GM18499 (cell line): ENCODE results near the gene SMIM43.
"Not testable (repeated sequence)": the region's sequence is repeated elsewhere in the genome, so short reads cannot be mapped to it uniquely, and the experiment has no call there.

Source experiments
- ATAC-seq: cut with Tn5 transposase; IDR thresholded peaks from one replicate; pipeline ENCODE4 v1.9.1; 2021; ENCODE audit warnings: moderate number of reproducible peaks; ENCODE audit not compliant: insufficient read depth, unreplicated experiment

The SMIM43 gene

DNA sequence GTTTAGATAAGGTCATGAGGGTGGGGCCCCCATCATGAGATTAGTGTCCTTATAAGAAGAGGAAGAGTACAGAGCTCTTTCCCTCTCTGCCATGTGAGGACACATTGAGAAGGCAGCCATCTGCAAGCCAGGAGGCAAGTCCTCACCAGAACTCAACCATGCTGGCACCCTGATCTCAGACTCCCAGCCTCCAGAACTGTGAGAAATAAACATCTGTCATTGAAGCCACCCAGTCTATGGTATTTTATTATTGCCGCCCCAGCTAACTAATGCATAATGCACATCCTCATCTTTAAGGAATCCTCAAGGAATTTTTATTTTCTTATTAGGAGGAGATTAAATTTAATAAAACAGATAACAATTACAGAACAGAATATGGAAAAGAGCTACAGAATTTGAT, 19.4 kb upstream of the SMIM43 start:
- ATAC-seq: no peak

DNA sequence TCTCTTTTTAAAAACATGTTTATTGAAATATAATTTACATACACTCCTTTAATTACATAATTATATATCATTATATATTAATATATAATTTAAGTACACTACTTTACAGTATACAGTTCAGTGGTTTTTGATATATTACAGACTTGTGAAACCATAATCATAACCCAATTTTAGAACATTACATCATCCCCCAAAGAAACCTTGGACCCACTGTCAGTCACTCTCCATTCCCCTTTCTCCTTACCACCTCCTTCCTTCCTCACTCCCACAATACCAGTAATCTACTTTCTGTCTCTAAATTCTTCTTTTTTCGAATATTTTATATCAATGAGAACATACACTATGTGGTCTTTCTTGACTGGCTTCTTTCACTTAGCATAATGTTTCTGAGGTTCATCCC, 18.2 kb upstream of the SMIM43 start:
- ATAC-seq: no peak

DNA sequence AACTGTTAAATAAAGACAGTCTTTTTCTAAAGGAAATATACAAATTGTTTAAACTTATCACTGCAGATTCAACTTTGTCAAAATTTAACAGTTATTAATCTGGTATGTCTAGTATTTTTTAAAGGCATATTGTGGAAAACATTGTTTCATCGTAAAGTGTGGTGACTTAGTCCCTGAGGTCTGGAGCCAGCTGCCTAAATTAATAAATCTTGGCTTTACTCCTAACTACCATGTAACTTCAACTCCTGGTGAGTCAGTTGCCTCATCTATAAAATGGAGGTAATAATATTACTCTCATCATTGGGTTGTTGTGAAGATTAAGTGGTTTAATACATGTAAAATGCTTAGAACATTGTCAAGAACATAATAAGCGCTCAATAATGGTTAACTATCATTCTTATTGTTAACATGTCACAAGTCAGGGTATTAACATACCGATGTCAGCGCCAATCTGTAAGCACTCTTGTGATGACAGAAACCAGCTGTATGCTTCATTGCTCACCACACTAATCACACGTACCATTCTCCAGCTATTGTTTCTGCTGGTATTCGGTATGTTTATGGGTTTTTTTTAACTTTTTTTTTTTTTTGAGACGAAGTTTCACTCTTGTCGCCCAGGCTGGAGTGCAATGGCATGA, 14.1 kb upstream of the SMIM43 start:
- no peak for ATAC-seq

DNA sequence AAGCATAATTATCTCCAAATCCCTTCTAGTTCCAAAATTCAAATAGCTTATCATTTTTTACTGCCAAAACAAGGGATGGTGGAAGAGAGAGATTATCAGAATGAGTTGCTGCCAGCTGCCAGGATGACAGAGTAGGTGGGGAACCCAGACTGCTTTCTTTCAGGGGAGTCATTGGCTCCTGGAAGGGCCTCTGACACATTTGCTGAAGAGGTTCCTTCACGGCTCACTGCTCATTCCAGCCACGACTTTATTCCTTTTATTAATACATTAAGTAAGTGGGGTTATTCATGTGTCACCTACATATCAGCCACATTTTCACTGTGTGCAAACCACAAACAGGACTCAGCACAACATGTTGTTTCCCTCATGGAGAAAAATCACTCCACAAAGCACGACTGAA, 12.7 kb upstream of the SMIM43 start:
- ATAC-seq: peak; percentile 47

DNA sequence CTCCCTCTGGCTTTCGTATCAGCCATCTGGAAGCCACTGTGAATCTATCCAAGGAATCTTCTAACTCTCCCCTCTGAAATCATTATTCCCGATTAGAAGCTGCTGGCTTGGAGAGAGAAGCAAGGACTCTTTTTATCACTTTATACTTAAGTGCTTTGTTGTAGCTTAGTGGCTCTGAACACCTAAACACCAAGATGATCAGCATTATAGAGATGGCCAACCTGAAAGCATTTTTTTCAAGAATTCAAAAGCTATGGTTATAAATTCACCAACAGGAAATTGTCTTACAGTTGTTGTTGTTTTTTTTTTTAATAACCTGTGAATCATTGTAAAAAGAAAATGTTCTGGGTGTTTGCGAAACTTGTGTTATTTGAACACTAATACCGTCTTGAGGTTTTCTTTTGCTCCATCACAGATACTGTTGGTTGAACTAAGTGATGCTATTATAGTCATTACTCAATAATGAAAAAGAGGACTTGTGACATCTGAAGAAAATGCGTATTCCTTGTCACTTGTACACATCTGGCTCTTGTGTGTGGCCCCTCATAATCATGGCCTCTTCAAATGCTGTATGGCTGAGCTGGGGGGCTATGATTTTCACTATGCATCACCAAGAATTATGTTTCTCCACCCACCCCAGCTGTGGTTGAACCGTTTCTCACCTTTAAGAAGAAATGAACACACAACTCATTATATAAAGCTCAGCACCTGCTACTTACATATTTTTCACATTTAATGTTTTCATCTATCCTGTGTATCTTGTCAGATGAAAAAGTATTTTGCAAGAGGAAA, 11.8 kb upstream of the SMIM43 start:
- ATAC-seq: no peak

DNA sequence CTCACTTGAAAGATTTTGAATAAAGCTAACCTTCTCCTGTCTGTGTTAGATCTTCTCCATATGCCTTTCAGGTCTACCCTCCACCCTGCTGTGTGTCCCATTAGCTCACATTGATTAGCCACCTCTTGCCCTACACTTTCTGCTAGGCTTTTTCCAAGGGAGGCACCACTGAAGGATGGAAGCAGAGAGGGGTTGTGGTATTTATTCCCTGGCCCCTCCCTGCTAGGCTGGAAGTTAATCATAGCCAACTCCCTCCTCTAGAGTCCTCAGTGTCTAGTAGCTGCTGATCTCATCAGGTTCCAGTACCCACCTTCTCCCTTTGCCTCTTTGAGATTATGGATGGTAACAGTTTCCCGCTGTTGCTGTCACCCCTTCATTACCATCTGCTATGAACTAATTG, 8.9 kb upstream of the SMIM43 start:
- no peak for ATAC-seq

DNA sequence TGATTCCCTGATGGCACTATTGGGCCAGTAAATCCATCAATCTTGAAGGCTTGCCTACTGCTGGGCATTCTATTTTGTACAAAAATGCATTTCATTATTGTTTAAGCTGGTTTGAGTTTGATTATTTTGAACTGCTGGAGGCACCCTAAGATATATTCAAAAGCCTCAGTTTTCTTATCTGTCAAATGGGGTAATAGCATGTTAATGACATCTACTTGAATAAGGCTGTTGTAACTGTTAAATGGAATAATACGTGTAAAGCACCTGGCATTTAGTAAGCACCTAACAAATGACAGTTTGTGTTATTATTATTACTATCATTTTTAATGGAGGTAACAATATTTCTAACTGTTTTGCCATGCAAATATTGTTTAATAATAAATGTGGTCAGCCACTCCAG, 6.9 kb upstream of the SMIM43 start:
- ATAC-seq: no peak

DNA sequence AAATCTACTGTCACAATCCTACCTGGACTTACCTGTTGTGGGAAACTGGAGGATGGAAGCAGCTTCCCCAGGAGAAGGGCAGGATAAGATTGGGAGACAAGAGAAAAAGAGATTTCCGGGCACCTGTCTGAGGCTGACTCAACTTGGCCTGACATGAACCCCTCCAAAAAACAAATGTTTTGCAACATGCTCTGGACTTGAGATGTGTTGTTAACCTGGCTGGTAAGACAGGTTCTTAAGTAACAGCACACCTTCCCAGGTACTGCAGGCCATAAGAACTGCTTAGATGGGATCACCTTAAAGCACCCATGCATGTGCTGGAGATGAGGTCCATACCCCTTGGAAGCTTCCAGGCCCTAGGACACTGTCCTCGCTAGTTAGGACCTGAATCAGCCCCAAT, 4.4 kb upstream of the SMIM43 start:
- no peak for ATAC-seq

DNA sequence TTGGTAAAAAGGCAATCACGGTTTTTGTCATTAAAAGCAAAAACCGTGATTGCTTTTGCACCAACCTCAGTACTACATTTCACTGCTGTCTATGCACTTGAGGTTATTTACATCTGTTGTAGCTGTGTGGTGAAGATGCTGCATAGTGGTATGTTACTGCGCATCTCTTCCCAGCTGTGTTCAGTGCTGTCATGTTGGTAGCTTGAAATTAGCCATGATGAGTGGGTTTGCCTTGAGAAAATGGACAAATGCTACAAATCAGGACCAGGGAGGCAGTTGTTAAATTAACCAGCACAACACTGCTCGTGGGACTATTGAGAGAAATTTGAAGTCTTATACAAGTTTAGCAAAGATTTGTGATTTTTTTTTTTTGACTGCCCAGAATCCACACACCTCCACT, 2.2 kb upstream of the SMIM43 start:
- no peak for ATAC-seq

DNA sequence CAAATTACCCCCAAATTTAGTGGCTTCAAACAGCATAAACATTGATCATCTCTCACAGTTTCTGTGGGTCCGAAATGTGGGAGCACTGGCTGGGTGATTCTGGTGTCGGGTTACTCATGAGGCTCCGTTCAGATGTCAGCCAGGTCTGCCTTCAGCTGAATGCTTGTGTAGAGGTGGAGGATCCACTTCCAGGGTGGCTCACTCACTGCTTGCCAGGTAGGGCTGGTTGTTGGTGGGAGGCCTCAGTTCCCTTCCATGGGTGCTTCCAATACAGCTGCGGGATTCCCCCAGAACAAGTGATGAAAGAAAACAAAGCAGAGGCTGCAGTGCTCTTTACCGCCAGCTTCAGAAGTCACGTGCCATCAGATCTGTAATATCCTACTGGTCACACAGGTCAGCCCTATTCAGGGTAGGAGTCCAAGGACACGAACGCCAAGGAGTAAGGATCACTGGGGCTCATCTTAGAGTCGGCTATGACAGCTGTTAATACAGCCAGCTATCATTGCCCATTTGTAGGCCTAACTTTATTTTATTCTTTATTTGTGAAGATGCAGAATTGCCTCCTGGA, 1.1 kb upstream of the SMIM43 start:
- no peak for ATAC-seq

DNA sequence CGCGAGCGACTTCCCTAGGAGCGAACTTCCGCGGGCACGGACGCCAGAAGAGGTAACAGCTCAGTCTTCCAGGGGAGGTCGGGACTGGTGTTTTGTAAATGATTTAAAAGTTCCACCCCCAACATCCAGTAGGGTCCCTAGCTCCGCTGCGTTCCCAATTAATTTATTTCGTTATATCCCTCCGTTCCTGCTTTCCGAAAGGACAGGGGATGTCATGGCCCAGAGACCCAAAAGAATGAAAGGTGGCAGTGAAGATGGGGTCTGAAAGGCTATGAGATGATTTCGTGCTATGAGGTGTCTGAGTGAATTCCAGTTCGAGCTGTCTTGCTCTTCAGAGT, 373 bp upstream of the SMIM43 start:
- no peak for ATAC-seq

DNA sequence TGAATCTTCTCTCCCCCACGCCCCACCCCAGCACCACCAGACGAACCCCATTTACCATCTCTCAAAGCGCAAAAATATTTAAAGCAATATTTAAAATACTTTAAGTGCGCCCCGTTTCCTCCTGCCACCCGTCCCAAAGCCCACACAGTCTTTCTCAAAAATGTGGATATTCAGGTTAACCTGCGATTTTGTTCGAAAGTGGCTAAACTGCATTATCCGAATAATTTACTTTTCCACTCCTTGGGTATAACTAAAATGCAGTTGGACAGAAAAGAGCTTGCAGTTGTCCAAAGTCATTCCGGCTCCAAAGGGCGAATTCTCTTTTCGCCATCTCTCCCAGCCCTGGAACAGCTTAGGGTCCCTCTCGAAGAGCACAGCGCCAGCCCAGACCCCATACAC, 662 bp downstream of the SMIM43 start:
- no peak for ATAC-seq

DNA sequence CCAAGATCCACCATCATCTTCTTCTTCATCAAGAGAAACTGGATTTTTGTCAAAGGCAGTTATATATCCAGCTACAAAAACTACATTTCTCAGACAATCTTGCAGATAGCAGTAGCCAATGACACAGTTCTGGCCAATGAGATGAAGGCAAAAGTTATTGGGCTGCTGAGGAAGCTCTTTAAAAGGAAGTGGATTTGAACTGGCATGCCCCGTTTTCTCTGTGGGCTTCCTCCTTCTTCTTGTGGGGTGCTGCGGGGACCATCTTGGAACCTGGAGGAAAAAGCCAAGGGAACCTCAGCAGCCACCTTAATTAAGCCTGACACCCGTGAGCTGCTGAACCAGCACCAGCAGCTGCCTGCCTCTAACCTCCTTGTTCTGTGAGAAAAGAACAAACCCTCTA, 4.8 kb downstream of the SMIM43 start:
- no peak for ATAC-seq

DNA sequence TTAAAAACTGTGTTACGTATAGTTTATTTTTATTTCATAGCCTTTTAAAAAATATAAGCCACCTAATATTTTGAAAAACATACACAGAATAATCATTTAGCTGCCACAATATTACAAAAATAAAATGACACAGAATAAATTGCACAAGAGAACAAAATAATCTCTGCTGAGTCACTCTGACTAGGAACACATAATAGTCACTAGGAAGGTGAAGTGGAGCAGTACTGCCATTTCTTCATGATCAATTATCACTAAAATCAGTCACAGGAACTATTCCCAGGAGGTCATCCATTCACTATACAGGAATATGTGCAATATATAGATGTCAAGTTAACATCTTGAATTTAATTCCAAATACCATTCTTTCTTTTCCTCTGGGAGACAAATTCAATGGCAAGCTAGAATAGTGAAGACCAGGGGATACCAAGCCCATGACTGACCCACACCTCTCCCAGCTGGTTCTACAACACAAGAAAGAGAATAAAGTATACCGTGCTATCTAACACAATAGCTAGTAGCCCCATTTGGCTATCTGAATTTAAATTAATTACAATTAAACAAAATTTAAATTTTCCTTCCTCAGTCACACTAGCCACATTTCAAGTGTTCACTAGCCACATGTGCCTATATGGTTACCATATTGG, 5.9 kb downstream of the SMIM43 start:
- no peak for ATAC-seq

DNA sequence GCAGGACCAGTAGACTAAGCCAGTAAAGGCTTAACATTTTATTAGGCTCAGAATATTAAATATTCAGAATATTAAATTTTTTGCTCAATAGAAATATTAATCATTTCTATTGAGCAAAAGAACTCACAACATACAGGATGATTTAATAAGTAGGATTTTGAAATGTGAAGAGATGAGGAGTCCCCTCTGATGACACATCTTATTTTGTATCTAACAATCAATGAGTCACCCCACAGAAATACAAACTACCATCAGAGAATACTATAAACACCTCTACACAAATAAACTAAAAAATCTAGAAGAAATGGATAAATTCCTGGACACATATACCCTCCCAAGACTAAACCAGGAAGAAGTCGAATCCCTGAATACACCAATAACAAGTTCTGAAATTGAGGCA, 12.8 kb downstream of the SMIM43 start:
- not testable (repeated sequence) for ATAC-seq

DNA sequence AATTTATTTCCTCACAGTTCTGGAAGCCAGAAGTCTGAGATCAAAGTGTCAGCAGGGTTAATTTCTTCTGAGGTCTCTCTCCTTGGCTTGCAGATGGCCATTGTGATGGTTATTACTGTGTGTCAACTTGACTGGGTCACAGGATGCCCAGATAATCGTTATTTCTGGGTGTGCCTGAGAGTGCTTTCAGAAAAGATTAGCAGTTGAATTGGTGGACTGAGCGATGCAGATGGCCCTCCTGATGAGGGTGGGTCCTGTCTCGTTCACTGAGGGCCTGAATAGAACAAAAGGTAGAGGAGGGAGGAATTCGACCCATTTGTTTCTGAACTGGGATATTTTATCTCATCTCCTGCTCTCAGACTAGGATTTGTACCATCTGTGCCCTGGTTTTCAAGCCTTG, 15.7 kb downstream of the SMIM43 start:
- no peak for ATAC-seq

DNA sequence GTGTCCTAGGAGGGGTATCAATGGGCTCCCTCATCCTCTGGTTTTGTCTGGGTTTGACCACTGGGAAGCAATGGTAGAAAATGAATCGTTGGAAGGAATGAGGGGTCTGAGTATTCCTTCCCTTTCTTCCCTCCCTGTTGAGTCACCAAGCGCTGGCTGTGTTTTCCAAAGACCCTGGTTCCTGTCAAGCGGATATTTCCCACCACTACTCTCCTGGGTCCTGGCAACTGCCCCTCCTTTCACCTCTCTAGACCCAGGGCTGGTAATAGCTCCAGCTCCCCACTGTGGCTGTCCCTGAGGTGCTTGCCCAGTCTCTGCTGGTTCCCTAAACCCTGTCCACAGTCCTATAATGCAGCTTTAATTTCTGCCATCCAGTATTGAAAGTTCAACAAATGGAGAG, 22.2 kb downstream of the SMIM43 start:
- ATAC-seq: no peak

DNA sequence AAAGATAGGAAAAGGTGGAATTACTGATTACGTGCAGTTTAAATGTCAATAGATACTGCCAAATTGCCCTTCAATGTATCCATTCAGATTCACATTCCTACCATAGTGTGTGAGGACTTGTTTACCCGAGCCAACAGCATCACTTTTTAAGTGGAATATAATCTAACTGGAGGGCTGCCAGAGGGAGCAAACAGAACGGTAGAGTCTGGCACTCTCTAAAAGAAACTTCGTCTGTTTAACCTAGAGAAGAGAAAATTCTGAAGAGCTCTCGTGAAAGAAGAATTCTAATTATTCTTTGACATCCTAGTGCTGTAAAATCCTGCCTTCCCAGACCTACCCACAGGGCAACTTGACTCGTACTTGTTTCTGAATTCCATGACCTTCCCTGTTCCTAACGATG, 23.2 kb downstream of the SMIM43 start:
- ATAC-seq: no peak

DNA sequence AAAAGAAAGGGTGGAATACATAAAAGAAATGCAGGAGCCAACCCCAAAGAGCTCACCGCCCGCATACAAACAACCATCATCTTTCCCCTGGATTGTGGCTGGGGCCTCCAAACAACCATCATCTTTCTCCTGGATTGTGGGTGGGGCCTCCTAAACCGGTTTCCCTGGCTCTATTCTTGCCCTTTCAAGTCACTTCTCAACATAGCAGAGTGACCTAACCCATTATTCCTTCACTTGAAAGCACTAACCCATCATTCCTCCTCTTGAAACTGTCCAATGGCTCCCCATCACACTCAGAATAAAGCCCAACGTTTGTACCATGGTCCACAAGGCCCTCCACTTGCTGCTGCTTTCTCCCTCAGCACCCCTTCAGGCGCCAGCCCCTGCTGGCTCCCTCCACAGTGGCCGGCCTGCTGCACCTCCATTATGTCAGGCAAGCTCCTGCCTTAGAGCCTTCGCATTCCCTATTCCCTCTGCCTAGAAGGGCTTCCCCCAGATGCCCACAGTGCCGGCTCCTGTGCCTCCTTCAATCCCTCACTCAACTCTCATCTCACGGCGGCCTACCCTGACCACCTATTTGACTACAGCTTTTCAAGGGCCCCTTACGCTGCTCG, 24.1 kb downstream of the SMIM43 start:
- no peak for ATAC-seq

DNA sequence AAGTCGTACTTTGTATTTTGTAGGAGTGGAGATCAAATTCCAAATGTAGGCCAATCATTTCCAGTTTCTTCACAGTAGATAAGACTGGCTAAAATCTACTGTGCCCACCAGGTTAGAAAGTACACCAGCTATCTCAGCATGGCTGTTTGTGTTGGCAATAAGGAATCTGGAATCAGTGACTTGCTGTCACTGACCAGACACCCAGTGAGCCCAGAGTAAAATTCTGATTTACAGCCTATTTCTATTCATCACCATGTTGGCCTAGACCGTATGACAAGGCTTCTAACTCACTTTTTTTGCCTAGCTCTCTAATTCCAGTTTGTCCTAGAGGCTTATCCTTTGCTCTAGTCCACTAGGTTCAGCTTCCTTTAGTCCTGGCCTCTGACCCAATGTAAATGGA, 25.4 kb downstream of the SMIM43 start:
- no peak for ATAC-seq
